NCI-H2081 treated with DMSO at 0.1 percent for 48 hours (cell line): ENCODE measurements around the gene ARHGEF2.

Experiments
- DNase-seq: peaks from one replicate; lab custom pipeline; 2025; lab: John Stamatoyannopoulos, UW

The ARHGEF2 gene

GRCh38 chr1:155978325-155978972 lies at the start of gene ARHGEF2:
TSS of gene ARHGEF2 (minus strand) at chr1:155978547. CDS start at chr1:155978427, 120 bp downstream.
- peak; percentile 33 for DNase-seq

GRCh38 chr1:156026588-156026987 lies 48.2 kb upstream of the ARHGEF2 start:
- no peak for DNase-seq

DNA sequence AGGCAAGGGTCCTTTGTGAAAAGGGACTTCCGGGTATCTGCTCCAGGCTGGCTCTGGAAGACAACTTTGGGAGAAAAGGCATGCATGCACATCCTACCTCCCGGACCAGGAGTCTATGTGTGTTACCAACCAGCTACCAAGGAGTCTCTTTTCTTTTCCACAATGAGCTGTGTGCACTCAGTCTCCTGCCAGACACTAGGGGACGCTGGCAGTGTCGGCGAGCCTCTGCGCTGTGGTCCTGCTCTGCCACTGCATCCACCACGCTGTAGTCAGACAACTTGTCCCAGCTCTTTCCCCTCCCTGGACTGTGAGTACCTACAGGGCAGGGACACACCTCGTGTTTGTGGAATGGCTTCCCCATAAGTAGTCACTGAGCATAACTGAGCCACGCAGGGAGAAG lies 47.5 kb upstream of the ARHGEF2 start:
- DNase-seq: no peak

GRCh38 chr1:156024801-156025200 lies 46.5 kb upstream of the ARHGEF2 start:
- no peak for DNase-seq

- no peak for DNase-seq
Measured at GRCh38 chr1:156021954-156022353, 43.6 kb upstream of the ARHGEF2 start.

GRCh38 chr1:156021093-156021428 lies 42.7 kb upstream of the ARHGEF2 start:
- DNase-seq: no peak

GRCh38 chr1:156020293-156021092 lies 42.1 kb upstream of the ARHGEF2 start, which contains the start of gene SSR2:
TSS of gene SSR2 (minus strand) at chr1:156020951. CDS start at chr1:156020167, 784 bp downstream.
- peak; percentile 91 for DNase-seq

DNA sequence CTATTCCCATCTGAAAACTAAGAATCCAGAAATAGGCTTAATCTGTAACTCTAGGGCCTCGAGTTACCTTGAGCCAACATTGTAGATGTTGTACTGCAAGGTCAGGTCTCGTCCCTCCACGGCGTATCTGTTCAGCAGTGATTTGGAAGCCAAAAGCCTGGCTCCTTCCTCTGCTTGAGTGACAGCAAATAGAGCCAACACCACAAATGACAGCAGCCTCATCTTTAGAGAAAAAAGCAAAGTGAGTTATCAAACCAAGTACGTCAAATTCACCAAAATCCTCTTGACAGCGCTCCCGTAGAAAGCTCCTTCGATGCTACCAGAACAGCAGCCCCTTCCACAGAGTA lies 41.6 kb upstream of the ARHGEF2 start:
- DNase-seq: no peak

DNA sequence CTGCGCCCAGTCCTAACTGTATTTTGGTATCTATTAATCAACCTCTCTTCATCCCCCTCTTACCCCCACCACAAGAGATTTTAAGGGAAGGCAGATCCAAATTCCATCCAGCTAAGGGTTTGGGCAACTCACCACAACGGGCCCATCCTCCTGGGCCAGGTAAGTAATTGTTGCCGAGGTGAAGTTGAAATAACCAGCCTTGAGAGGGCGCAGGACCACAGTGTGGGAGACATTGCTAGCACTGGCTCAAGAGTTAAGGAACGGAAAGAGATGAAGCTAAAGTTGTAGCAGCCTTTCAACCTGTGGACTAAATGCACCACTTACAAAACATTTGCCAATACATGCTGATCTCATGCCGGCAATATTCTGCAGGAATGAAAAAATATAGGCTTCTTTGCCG lies 36.5 kb upstream of the ARHGEF2 start:
- DNase-seq: no peak

DNA sequence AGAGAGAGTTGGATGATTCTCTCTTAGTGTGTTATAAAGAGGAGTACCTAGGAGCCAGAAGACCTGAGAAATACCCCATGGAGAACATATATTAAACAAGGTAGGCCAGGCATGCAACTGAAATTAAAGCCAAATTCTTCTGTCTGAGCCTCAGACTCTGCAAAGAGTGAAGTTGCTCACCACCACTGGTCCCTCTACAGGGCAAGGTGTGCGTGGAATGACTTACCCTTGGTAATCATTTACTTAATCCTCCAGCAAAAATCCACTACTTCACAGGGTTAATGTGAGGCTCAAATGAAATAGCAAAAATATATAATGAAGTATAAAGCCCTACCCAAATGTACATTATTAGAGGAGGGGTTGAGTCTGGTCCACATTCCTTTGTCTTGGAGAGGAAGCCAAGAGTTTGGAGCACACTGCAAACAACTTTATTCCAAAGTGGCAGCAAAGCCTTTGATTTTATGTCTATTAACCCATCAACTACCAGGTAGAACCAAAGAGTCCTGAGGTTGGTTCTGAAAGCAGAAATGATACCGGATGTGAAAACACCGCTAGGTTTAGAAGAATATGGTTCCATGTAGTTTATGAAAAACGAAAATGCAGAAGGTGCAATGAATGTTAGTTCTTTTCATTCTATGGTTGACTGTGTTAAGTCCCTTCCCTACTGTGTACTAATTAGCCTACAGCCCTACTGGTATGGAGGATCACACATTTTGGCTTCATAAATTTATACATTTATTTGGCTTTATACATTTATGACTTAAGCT lies 33.9 kb upstream of the ARHGEF2 start:
- no peak for DNase-seq

DNA sequence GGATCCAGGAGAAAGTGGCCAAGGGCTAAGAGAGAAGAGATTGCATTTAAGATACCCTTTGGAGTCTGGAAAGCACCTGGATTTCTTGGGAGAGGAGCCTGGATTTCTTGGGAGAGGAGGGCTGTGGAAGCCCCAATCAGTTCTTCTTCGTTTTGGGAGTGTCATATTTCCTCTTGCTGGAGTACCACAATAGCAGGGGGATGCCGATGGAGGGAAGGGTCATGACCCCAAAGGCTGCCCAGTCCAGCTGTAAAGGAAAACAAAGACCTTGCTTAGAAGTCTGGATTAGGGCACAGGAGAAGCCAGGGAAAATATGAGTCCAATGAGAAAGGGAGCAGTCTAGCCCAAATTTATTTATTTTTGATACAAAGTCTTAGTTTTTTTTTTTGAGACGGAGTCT lies 31.1 kb upstream of the ARHGEF2 start:
- DNase-seq: no peak

DNA sequence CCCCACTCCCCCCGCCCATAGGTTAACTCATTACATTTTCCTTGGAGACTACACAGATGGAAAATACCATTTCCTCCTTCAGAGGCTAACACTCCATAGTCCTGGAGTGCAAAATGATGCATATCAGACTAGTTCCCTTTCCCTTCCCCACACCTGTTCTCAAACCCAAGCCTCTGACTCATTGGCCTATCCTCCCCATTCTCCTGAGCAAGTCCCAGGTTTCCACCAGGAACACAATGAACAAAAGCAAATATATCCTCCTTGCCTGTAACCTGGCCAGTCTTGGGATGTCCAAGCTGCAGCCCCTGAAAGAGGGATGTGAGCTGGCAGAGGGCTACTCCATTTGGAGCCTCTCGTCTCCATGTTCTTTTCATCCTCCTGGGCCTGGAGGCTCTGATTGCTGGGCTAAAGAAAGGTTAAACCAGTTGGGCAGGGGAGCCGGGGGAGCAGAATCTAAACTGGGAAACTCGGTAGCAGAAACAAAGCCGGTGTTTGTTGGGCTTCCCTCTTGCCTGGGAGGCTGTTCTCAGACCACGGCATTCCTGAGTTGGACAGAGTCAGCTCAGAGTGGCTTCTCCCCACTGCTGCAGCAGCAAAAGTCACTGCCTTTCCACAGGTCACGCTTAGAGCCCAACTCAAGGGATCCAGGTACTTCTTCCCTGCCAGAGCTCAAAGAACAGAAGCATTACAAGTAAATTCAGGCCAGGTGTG lies 28.5 kb upstream of the ARHGEF2 start:
- DNase-seq: no peak

- no peak for DNase-seq
Measured at GRCh38 chr1:156004843-156005584, 26.7 kb upstream of the ARHGEF2 start.

- DNase-seq: no peak
Measured at GRCh38 chr1:156003923-156004188, 25.5 kb upstream of the ARHGEF2 start.

DNA sequence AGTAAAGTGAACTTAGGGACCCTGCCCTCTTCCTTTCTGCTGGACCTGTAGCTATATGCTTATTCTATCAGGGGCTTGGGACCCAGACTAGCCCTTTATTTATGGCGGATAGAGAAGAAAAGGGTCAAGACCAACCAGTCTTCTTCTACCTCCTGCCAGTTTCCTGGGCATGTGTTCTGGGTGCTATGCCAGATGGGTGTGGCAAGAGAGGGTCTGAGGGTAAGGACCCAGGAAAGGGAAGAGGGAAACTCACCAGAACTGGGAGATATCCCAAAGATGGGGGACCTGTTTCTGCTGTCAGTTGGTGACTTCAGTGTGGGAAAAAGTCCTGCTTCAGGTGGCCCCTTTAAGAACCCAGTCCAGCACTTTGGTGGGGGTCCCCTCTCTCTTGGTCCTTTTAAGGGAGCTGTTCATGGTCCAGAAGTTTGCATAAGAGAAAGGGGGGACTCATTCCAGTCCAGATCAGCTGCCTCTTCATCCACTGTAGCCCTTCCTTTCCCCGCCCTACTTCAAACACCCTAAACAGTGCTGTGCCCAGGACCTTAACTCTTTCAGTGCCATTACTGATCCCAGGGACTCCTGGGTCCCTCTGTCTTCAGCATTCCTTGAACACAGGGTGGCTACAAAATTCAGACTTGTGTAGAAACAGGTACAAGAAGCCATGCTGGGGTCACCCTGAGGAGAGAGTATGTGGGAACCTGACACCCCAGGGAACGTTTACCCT lies 24.0 kb upstream of the ARHGEF2 start:
- DNase-seq: no peak

GRCh38 chr1:156001662-156002171 lies 23.4 kb upstream of the ARHGEF2 start:
- no peak for DNase-seq

DNA sequence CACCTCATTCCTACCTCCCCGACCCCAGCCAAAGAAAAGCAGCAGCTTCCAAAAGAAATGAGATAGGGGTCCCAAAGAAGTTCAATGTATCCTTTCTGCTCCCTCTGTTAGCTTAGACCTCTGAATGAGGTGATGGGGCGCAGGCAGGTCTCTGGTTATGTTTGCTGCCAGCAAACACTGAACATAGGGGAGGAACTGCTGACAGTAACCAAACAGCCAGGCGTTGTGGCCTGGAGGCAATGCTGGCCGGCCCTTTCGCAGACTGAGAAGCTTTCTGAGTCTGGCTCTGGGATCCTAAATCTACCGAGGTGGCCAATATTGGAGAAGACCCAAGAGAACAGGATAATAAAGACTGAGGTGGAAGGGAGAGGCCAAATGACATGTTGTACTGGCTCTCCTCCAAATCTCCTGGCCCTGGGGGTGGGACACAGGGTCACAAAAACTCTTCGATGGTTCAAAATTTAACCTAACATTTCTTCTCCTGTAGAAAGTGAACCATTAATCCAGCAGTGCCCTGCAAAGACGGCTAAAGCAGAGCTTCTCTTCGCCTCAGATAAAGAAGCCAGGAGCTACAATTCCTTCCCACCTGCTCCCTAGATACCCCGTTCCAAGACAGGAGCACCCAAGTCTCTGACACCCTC lies 22.8 kb upstream of the ARHGEF2 start:
- DNase-seq: no peak

DNA sequence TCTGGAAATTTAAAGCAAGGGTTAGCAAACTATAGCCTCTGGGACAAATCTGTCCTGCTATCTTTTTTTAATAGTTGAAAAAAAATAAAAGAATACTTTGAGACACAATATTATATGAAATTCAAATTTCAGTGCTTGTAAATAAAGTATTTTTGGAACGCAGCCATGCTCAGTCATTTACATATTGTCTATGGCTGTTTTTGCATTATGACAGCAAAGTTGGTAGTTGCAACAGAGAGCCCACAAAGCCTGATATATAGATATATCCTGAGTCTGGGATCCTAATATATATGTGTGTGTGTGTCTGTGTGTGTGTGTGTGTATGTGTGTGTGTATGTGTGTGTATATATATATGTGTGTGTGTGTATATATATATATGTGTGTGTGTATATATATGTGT lies 21.6 kb upstream of the ARHGEF2 start:
- no peak for DNase-seq

GRCh38 chr1:155996166-155996565 lies 17.8 kb upstream of the ARHGEF2 start:
- no peak for DNase-seq

GRCh38 chr1:155993595-155993994 lies 15.2 kb upstream of the ARHGEF2 start:
- DNase-seq: no peak
